HepG2 (cell line): ENCODE data around the gene EBF3.

ENCODE experiments used
- ARNT ChIP-seq: fragments of 450-650 bp; IDR thresholded peaks from 2 replicates; pipeline ENCODE4 v1.6.1; 2017
- ETV6 ChIP-seq: sonication (generic); formaldehyde crosslinking; conservative IDR thresholded peaks from 2 replicates; pipeline ENCODE4 v1.4.0; 2020; ENCODE audit warnings: missing genetic modification reagents
- KLF9 ChIP-seq: IDR thresholded peaks from 2 replicates; pipeline ENCODE4 v1.6.1; 2016; ENCODE audit warnings: low read depth
- TEF ChIP-seq: sonication (generic); formaldehyde crosslinking; IDR thresholded peaks from 2 replicates; pipeline ENCODE4 v1.5.0; 2020; ENCODE audit warnings: missing genetic modification reagents
- ZFP91 ChIP-seq: sonication (generic); formaldehyde crosslinking; IDR thresholded peaks from 2 replicates; pipeline ENCODE4 v1.9.0; 2022; ENCODE audit warnings: missing genetic modification reagents, mild to moderate bottlenecking, borderline replicate concordance

GRCh38 chr10:129863201-129863663, 100.8 kb downstream of the EBF3 start:
- TF ChIP-seq ZFP91 (CRISPR knock-in tag) = no peak
- no peak for TF ChIP-seq ETV6 (CRISPR knock-in tag)
- no peak for TF ChIP-seq KLF9 (CRISPR knock-in tag)
- TF ChIP-seq ARNT = no peak
- no peak for TF ChIP-seq TEF
